H9 (cell line): ENCODE results near the gene LOXL1. TPM values are rescaled to one million over a fixed set of nuclear protein-coding genes. Genes with fewer than 3 reads are reported as not detected.

Experiments used
- DNase-seq: peaks from one replicate; pipeline ENCODE4 v3.0.0-alpha.2; 2017
- H2AFZ ChIP-seq: one replicate; pipeline ENCODE4 v1.6.1; 2013; ENCODE audit warnings: mild to moderate bottlenecking, low read length, control low read depth, moderate library complexity
- H2AK5ac ChIP-seq: 2 replicates; pipeline ENCODE4 v1.6.1; 2013; ENCODE audit warnings: low read length, control low read depth, mixed read lengths; ENCODE audit not compliant: insufficient read length
- H2BK120ac ChIP-seq: one replicate; pipeline ENCODE4 v1.6.1; 2013; ENCODE audit warnings: low read depth, mild to moderate bottlenecking, low read length, control low read depth, inconsistent platforms; ENCODE audit not compliant: poor library complexity, severe bottlenecking
- H2BK12ac ChIP-seq: 2 replicates; pipeline ENCODE4 v1.6.1; 2013; ENCODE audit warnings: low read length, control low read depth, mixed read lengths, low read depth; ENCODE audit not compliant: insufficient read length
- H2BK15ac ChIP-seq: 2 replicates; pipeline ENCODE4 v1.6.1; 2013; ENCODE audit warnings: low read depth, low read length, control low read depth
- H2BK20ac ChIP-seq: one replicate; pipeline ENCODE4 v1.6.1; 2013; ENCODE audit warnings: low read depth, mild to moderate bottlenecking, low read length, control low read depth, inconsistent platforms; ENCODE audit not compliant: poor library complexity, severe bottlenecking
- H2BK5ac ChIP-seq: 2 replicates; pipeline ENCODE4 v1.6.1; 2013; ENCODE audit warnings: low read length, control low read depth, mixed read lengths; ENCODE audit not compliant: insufficient read length
- H3K14ac ChIP-seq: 2 replicates; pipeline ENCODE4 v1.6.1; 2013; ENCODE audit warnings: low read length, control low read depth; ENCODE audit not compliant: insufficient read depth
- H3K18ac ChIP-seq: 2 replicates; pipeline ENCODE4 v1.6.1; 2013; ENCODE audit warnings: low read depth, mild to moderate bottlenecking, mixed read lengths, low read length, control low read depth; ENCODE audit not compliant: insufficient read length
- H3K23ac ChIP-seq: 2 replicates; pipeline ENCODE4 v1.6.1; 2013; ENCODE audit warnings: low read length, control low read depth, mixed read lengths, low read depth; ENCODE audit not compliant: insufficient read length
- H3K23me2 ChIP-seq: 2 replicates; pipeline ENCODE4 v1.6.1; 2013; ENCODE audit warnings: low read depth, mild to moderate bottlenecking, mixed read lengths, low read length, control low read depth; ENCODE audit not compliant: insufficient read length, poor library complexity, severe bottlenecking
- H3K27ac ChIP-seq: 2 replicates; pipeline ENCODE4 v1.5.1; 2013; ENCODE audit warnings: low read length, control low read depth, mixed read lengths, low read depth; ENCODE audit not compliant: insufficient read length
- H3K27me3 ChIP-seq: 2 replicates; pipeline ENCODE4 v1.6.1; 2013; ENCODE audit warnings: low read length, control low read depth, inconsistent platforms; ENCODE audit not compliant: insufficient read depth
- H3K4ac ChIP-seq: 2 replicates; pipeline ENCODE4 v1.6.1; 2013; ENCODE audit warnings: low read depth, mild to moderate bottlenecking, control low read depth, inconsistent platforms, low read length, moderate library complexity
- H3K4me1 ChIP-seq: 2 replicates; pipeline ENCODE4 v1.6.1; 2013; ENCODE audit warnings: low read length, control low read depth, inconsistent platforms; ENCODE audit not compliant: insufficient read depth
- H3K4me2 ChIP-seq: 2 replicates; pipeline ENCODE4 v1.6.1; 2013; ENCODE audit warnings: low read length, control low read depth, mixed read lengths; ENCODE audit not compliant: insufficient read length, insufficient read depth
- H3K56ac ChIP-seq: 2 replicates; pipeline ENCODE4 v1.6.1; 2013; ENCODE audit warnings: low read depth, mild to moderate bottlenecking, mixed read lengths, low read length, control low read depth; ENCODE audit not compliant: insufficient read length
- H3K79me1 ChIP-seq: 2 replicates; pipeline ENCODE4 v1.6.1; 2013; ENCODE audit warnings: low read depth, mild to moderate bottlenecking, moderate library complexity, low read length, control low read depth, inconsistent platforms; ENCODE audit not compliant: insufficient read depth, poor library complexity, severe bottlenecking
- H3K79me2 ChIP-seq: 2 replicates; pipeline ENCODE4 v1.6.1; 2013; ENCODE audit warnings: low read length, control low read depth, inconsistent platforms; ENCODE audit not compliant: insufficient read depth
- H3K9ac ChIP-seq: 2 replicates; pipeline ENCODE4 v1.6.1; 2013; ENCODE audit warnings: low read length, control low read depth, mixed read lengths; ENCODE audit not compliant: insufficient read length; ENCODE audit errors: extremely low read depth
- H3K9me3 ChIP-seq: one replicate; pipeline ENCODE4 v1.6.1; 2013; ENCODE audit warnings: low read depth, low read length, inconsistent platforms; ENCODE audit not compliant: control insufficient read depth
- H3T11ph ChIP-seq: one replicate; pipeline ENCODE4 v1.6.1; 2013; ENCODE audit warnings: mild to moderate bottlenecking, low read length, control low read depth, inconsistent platforms
- H4K20me1 ChIP-seq: one replicate; pipeline ENCODE4 v1.6.1; 2013; ENCODE audit not compliant: control insufficient read depth, insufficient read length, insufficient read depth
- H4K5ac ChIP-seq: 2 replicates; pipeline ENCODE4 v1.6.1; 2013; ENCODE audit warnings: low read depth, mild to moderate bottlenecking, mixed read lengths, low read length, control low read depth; ENCODE audit not compliant: insufficient read length
- H4K8ac ChIP-seq: replicated peaks from 2 replicates; pipeline ENCODE4 v1.6.1; 2013; ENCODE audit warnings: low read length, control low read depth, mixed read lengths, low read depth; ENCODE audit not compliant: insufficient read length
- H4K91ac ChIP-seq: 2 replicates; pipeline ENCODE4 v1.6.1; 2013; ENCODE audit warnings: low read depth, mild to moderate bottlenecking, moderate library complexity, mixed read lengths, low read length, control low read depth; ENCODE audit not compliant: insufficient read length
- H3K27ac Mint-ChIP-seq, 3 experiments: 2 replicates in 2 of 3; 3 replicates in 1 of 3; pipeline ENCODE4 v1.8.0; 2020 to 2021; ENCODE audit warnings: mixed read lengths in 3 of 3, mild to moderate bottlenecking in 1 of 3, moderate library complexity in 1 of 3
- H3K27me3 Mint-ChIP-seq: 2 replicates; pipeline ENCODE4 v1.8.0; 2021; ENCODE audit warnings: low read depth, mild to moderate bottlenecking, moderate library complexity, mixed read lengths
- H3K36me3 Mint-ChIP-seq, 3 experiments: 2 replicates in 2 of 3; 3 replicates in 1 of 3; pipeline ENCODE4 v1.8.0; 2020 to 2021; ENCODE audit warnings: low read depth in 3 of 3, mixed read lengths in 3 of 3; ENCODE audit not compliant: insufficient read depth in 1 of 3
- H3K4me1 Mint-ChIP-seq, 2 experiments: 2 replicates each; pipeline ENCODE4 v1.8.0; 2020; ENCODE audit warnings: mixed read lengths in 2 of 2
- H3K4me3 Mint-ChIP-seq, 2 experiments: 2 replicates in 1 of 2; 3 replicates in 1 of 2; pipeline ENCODE4 v1.8.0; 2020 to 2021; ENCODE audit warnings: mild to moderate bottlenecking in 2 of 2, mixed read lengths in 2 of 2, moderate library complexity in 1 of 2
- H3K9me3 Mint-ChIP-seq, 2 experiments: 2 replicates in 1 of 2; 3 replicates in 1 of 2; pipeline ENCODE4 v1.8.0; 2020; ENCODE audit warnings: mild to moderate bottlenecking in 2 of 2, mixed read lengths in 2 of 2, moderate library complexity in 1 of 2
- CTCF ChIP-seq: fragments of 200-600 bp; sonication (generic); conservative IDR thresholded peaks from 3 replicates; pipeline ENCODE4 v1.8.0; 2021; ENCODE audit warnings: antibody characterized with exemption, mild to moderate bottlenecking
- WGBS: extraction: QIAGEN DNeasy Blood & Tissue Kit; methylation state at CpG from one replicate; pipeline ENCODE4 v1.1.7; 2013; ENCODE audit warnings: missing lambda C conversion rate, low lambda C conversion rate, mixed read lengths; ENCODE audit not compliant: insufficient read length; ENCODE audit errors: extremely low coverage; 5-methylcytosine and 5-hydroxymethylcytosine counted together
- total RNA-seq: library from RNA; stranded (reverse); gene quantifications from 2 replicates; pipeline ENCODE4 v1.2.1, GENCODE V29; 2021

Gene LOXL1
- total RNA-seq, 1 experiment from 2014 or later, result 9.1 TPM

GRCh38 chr15:73934281-73934680 lies 8.0 kb downstream of the LOXL1 start:
- no peaks in the 10 kb centered on the region for H4K20me1 ChIP-seq

More at GRCh38 chr15:73934281-73934680, 8.0 kb downstream of the LOXL1 start:
- H3K79me2 ChIP-seq, result no peaks in the 10 kb centered on the region
- no peaks in the 10 kb centered on the region for H3K27me3 ChIP-seq
- no peaks in the 10 kb centered on the region for H3K9me3 Mint-ChIP-seq
- H3K4me1 ChIP-seq, result no peaks in the 10 kb centered on the region
- no peak overlapping the region for H4K5ac ChIP-seq
- H3K4me2 ChIP-seq, result no peak overlapping the region
- H2BK15ac ChIP-seq, result no peak overlapping the region
- H3K4ac ChIP-seq, result no peak overlapping the region
- H3K23me2 ChIP-seq, result no peaks in the 10 kb centered on the region
- WGBS, result no CpG with 5 or more reads among the region's 7 CpGs
- no peaks in the 10 kb centered on the region for H3K9me3 ChIP-seq
- H3K4me3 Mint-ChIP-seq, result no peak overlapping the region
- no peaks in the 10 kb centered on the region for H3K36me3 Mint-ChIP-seq
- no peak overlapping the region for H3K23ac ChIP-seq
- TF ChIP-seq CTCF, result no peak
- H3K27ac Mint-ChIP-seq, result no peak overlapping the region
- H2BK5ac ChIP-seq, result no peak overlapping the region
- no peak for DNase-seq
- no peak overlapping the region for H3K9ac ChIP-seq
- no peak overlapping the region for H4K91ac ChIP-seq
- H2BK12ac ChIP-seq, result no peak overlapping the region
- H3K56ac ChIP-seq, result no peak overlapping the region
- H3K14ac ChIP-seq, result no peak overlapping the region
- no peak overlapping the region for H3K27ac ChIP-seq
- no peak overlapping the region for H2BK20ac ChIP-seq
- no peak overlapping the region for H3T11ph ChIP-seq
- peaks cover 16 to 24% of the 10 kb centered on the region in 2 experiments for H3K4me1 Mint-ChIP-seq
- H3K18ac ChIP-seq, result no peak overlapping the region
- H2AK5ac ChIP-seq, result no peak overlapping the region
- no peak overlapping the region for H2AFZ ChIP-seq
- no peak overlapping the region for H2BK120ac ChIP-seq
- H3K79me1 ChIP-seq, result no peaks in the 10 kb centered on the region
- peaks cover 3% of the 10 kb centered on the region for H3K27me3 Mint-ChIP-seq
- no peak overlapping the region for H4K8ac ChIP-seq
